ENCODE measurements around the gene ARPP19.
"Not testable (repeated sequence)": the region's sequence is repeated elsewhere in the genome, so short reads cannot be mapped to it uniquely, and the experiment has no call there.

Gene ARPP19

GRCh38 chr15:52566889-52567288 lies 1.9 kb downstream of the ARPP19 start:
- H3K4me1 ChIP-seq (ENCODE audit: control insufficient read depth, insufficient read depth, low read length): peaks cover 7% of the 10 kb centered on the region
- H3K9me3 ChIP-seq (ENCODE audit: control insufficient read depth, insufficient read depth, low read length): no peaks in the 10 kb centered on the region
- peak overlapping the region; percentile 94 for H3K4me3 ChIP-seq (ENCODE audit: low read depth, low read length)
- no peak overlapping the region for H3K9ac ChIP-seq (ENCODE audit: low read depth, low read length)
- no peaks in the 10 kb centered on the region for H3K27me3 ChIP-seq (ENCODE audit: control insufficient read depth, insufficient read depth, low read length)
- no peaks in the 10 kb centered on the region for H3K36me3 ChIP-seq (ENCODE audit: control insufficient read depth, insufficient read depth, low read length)

GRCh38 chr15:52565417-52566358 lies 3.1 kb downstream of the ARPP19 start:
- H3K9ac ChIP-seq (ENCODE audit: low read depth, low read length); H3K4me1 ChIP-seq (ENCODE audit: control insufficient read depth, insufficient read depth, low read length); H3K27me3 ChIP-seq (ENCODE audit: control insufficient read depth, insufficient read depth, low read length); H3K4me3 ChIP-seq (ENCODE audit: low read depth, low read length); H3K9me3 ChIP-seq (ENCODE audit: control insufficient read depth, insufficient read depth, low read length); H3K36me3 ChIP-seq (ENCODE audit: control insufficient read depth, insufficient read depth, low read length): not testable (repeated sequence)

GRCh38 chr15:52563501-52564060 lies 5.2 kb downstream of the ARPP19 start:
- Histone ChIP-seq H3K36me3 (ENCODE audit: control insufficient read depth, insufficient read depth, low read length) (no peaks in the 10 kb centered on the region), H3K27me3 (ENCODE audit: control insufficient read depth, insufficient read depth, low read length) (no peaks in the 10 kb centered on the region), H3K9ac (ENCODE audit: low read depth, low read length) (no peak overlapping the region), H3K4me1 (ENCODE audit: control insufficient read depth, insufficient read depth, low read length) (peaks cover 3% of the 10 kb centered on the region), H3K4me3 (ENCODE audit: low read depth, low read length) (no peak overlapping the region), H3K9me3 (ENCODE audit: control insufficient read depth, insufficient read depth, low read length) (no peaks in the 10 kb centered on the region)

- no peaks in the 10 kb centered on the region for H3K36me3 ChIP-seq (ENCODE audit: control insufficient read depth, insufficient read depth, low read length)
- H3K9ac ChIP-seq (ENCODE audit: low read depth, low read length): no peak overlapping the region
- H3K4me3 ChIP-seq (ENCODE audit: low read depth, low read length): no peak overlapping the region
- H3K9me3 ChIP-seq (ENCODE audit: control insufficient read depth, insufficient read depth, low read length): no peaks in the 10 kb centered on the region
- no peaks in the 10 kb centered on the region for H3K27me3 ChIP-seq (ENCODE audit: control insufficient read depth, insufficient read depth, low read length)
- no peaks in the 10 kb centered on the region for H3K4me1 ChIP-seq (ENCODE audit: control insufficient read depth, insufficient read depth, low read length)
Measured at GRCh38 chr15:52559575-52559974, 9.3 kb downstream of the ARPP19 start.

- Histone ChIP-seq H3K36me3 (ENCODE audit: control insufficient read depth, insufficient read depth, low read length) (no peaks in the 10 kb centered on the region), H3K4me1 (ENCODE audit: control insufficient read depth, insufficient read depth, low read length) (no peaks in the 10 kb centered on the region), H3K27me3 (ENCODE audit: control insufficient read depth, insufficient read depth, low read length) (no peaks in the 10 kb centered on the region), H3K9me3 (ENCODE audit: control insufficient read depth, insufficient read depth, low read length) (no peaks in the 10 kb centered on the region), H3K9ac (ENCODE audit: low read depth, low read length) (no peak overlapping the region), H3K4me3 (ENCODE audit: low read depth, low read length) (no peak overlapping the region)
Measured at GRCh38 chr15:52559022-52559421, 9.8 kb downstream of the ARPP19 start.

- Histone ChIP-seq H3K4me3 (ENCODE audit: low read depth, low read length) (no peak overlapping the region), H3K27me3 (ENCODE audit: control insufficient read depth, insufficient read depth, low read length) (no peaks in the 10 kb centered on the region), H3K9me3 (ENCODE audit: control insufficient read depth, insufficient read depth, low read length) (no peaks in the 10 kb centered on the region), H3K36me3 (ENCODE audit: control insufficient read depth, insufficient read depth, low read length) (no peaks in the 10 kb centered on the region), H3K4me1 (ENCODE audit: control insufficient read depth, insufficient read depth, low read length) (no peaks in the 10 kb centered on the region), H3K9ac (ENCODE audit: low read depth, low read length) (no peak overlapping the region)
Measured at GRCh38 chr15:52558196-52558595, 10.6 kb downstream of the ARPP19 start.

- H3K4me3 ChIP-seq (ENCODE audit: low read depth, low read length): no peak overlapping the region
- no peaks in the 10 kb centered on the region for H3K9me3 ChIP-seq (ENCODE audit: control insufficient read depth, insufficient read depth, low read length)
- H3K4me1 ChIP-seq (ENCODE audit: control insufficient read depth, insufficient read depth, low read length): no peaks in the 10 kb centered on the region
- H3K36me3 ChIP-seq (ENCODE audit: control insufficient read depth, insufficient read depth, low read length): no peaks in the 10 kb centered on the region
- H3K27me3 ChIP-seq (ENCODE audit: control insufficient read depth, insufficient read depth, low read length): no peaks in the 10 kb centered on the region
- H3K9ac ChIP-seq (ENCODE audit: low read depth, low read length): no peak overlapping the region
Measured at GRCh38 chr15:52557274-52557641, 11.6 kb downstream of the ARPP19 start.

GRCh38 chr15:52556524-52557273 lies 12.1 kb downstream of the ARPP19 start:
- no peak overlapping the region for H3K9ac ChIP-seq (ENCODE audit: low read depth, low read length)
- H3K4me3 ChIP-seq (ENCODE audit: low read depth, low read length): no peak overlapping the region
- no peaks in the 10 kb centered on the region for H3K36me3 ChIP-seq (ENCODE audit: control insufficient read depth, insufficient read depth, low read length)
- H3K4me1 ChIP-seq (ENCODE audit: control insufficient read depth, insufficient read depth, low read length): no peaks in the 10 kb centered on the region
- no peaks in the 10 kb centered on the region for H3K9me3 ChIP-seq (ENCODE audit: control insufficient read depth, insufficient read depth, low read length)
- H3K27me3 ChIP-seq (ENCODE audit: control insufficient read depth, insufficient read depth, low read length): no peaks in the 10 kb centered on the region

GRCh38 chr15:52552303-52552702 lies 16.5 kb downstream of the ARPP19 start:
- H3K4me1 ChIP-seq (ENCODE audit: control insufficient read depth, insufficient read depth, low read length): no peaks in the 10 kb centered on the region
- H3K27me3 ChIP-seq (ENCODE audit: control insufficient read depth, insufficient read depth, low read length): no peaks in the 10 kb centered on the region
- no peak overlapping the region for H3K4me3 ChIP-seq (ENCODE audit: low read depth, low read length)
- no peak overlapping the region for H3K9ac ChIP-seq (ENCODE audit: low read depth, low read length)
- H3K9me3 ChIP-seq (ENCODE audit: control insufficient read depth, insufficient read depth, low read length): no peaks in the 10 kb centered on the region
- peaks cover 5% of the 10 kb centered on the region for H3K36me3 ChIP-seq (ENCODE audit: control insufficient read depth, insufficient read depth, low read length)

GRCh38 chr15:52551762-52552161 lies 17.1 kb downstream of the ARPP19 start:
- Histone ChIP-seq H3K36me3 (ENCODE audit: control insufficient read depth, insufficient read depth, low read length) (peaks cover 5% of the 10 kb centered on the region), H3K4me1 (ENCODE audit: control insufficient read depth, insufficient read depth, low read length) (no peaks in the 10 kb centered on the region), H3K27me3 (ENCODE audit: control insufficient read depth, insufficient read depth, low read length) (no peaks in the 10 kb centered on the region), H3K4me3 (ENCODE audit: low read depth, low read length) (no peak overlapping the region), H3K9ac (ENCODE audit: low read depth, low read length) (no peak overlapping the region), H3K9me3 (ENCODE audit: control insufficient read depth, insufficient read depth, low read length) (no peaks in the 10 kb centered on the region)

- H3K27me3 ChIP-seq (ENCODE audit: control insufficient read depth, insufficient read depth, low read length); H3K4me3 ChIP-seq (ENCODE audit: low read depth, low read length); H3K4me1 ChIP-seq (ENCODE audit: control insufficient read depth, insufficient read depth, low read length); H3K9me3 ChIP-seq (ENCODE audit: control insufficient read depth, insufficient read depth, low read length); H3K9ac ChIP-seq (ENCODE audit: low read depth, low read length); H3K36me3 ChIP-seq (ENCODE audit: control insufficient read depth, insufficient read depth, low read length): not testable (repeated sequence)
Measured at GRCh38 chr15:52551186-52551585, 17.6 kb downstream of the ARPP19 start.
